Ishikawa (cell line): ENCODE data around the gene DMAC1.

Experiments
- CEBPB ChIP-seq: IDR thresholded peaks from 2 replicates; pipeline ENCODE4 v1.6.1; 2012
- CREB1 ChIP-seq: IDR thresholded peaks from 2 replicates; pipeline ENCODE4 v1.6.1; 2012; ENCODE audit warnings: low read depth
- EGR1 ChIP-seq: IDR thresholded peaks from 2 replicates; pipeline ENCODE4 v1.6.1; 2012
- EP300 ChIP-seq: IDR thresholded peaks from 2 replicates; pipeline ENCODE4 v1.6.1; 2012; ENCODE audit warnings: borderline replicate concordance
- FOXM1 ChIP-seq: IDR thresholded peaks from 2 replicates; pipeline ENCODE4 v1.6.1; 2012; ENCODE audit warnings: low read depth, borderline replicate concordance
- MAX ChIP-seq: IDR thresholded peaks from 2 replicates; pipeline ENCODE4 v1.6.1; 2012
- NFIC ChIP-seq: IDR thresholded peaks from 2 replicates; pipeline ENCODE4 v1.6.1; 2012
- RAD21 ChIP-seq: IDR thresholded peaks from 2 replicates; pipeline ENCODE4 v1.6.1; 2012; ENCODE audit warnings: low read depth
- REST ChIP-seq: IDR thresholded peaks from 2 replicates; pipeline ENCODE4 v1.6.1; 2012; ENCODE audit warnings: low read depth, mild to moderate bottlenecking
- TAF1 ChIP-seq: IDR thresholded peaks from 2 replicates; pipeline ENCODE4 v1.6.1; 2012; ENCODE audit warnings: low read depth, mild to moderate bottlenecking
- TCF12 ChIP-seq: IDR thresholded peaks from 2 replicates; pipeline ENCODE4 v1.6.1; 2012; ENCODE audit warnings: low read depth
- TEAD4 ChIP-seq: IDR thresholded peaks from 2 replicates; pipeline ENCODE4 v1.6.1; 2012
- USF1 ChIP-seq: IDR thresholded peaks from 2 replicates; pipeline ENCODE4 v1.6.1; 2012
- YY1 ChIP-seq: IDR thresholded peaks from 2 replicates; pipeline ENCODE4 v1.6.1; 2012; ENCODE audit warnings: low read depth
- ZBTB7A ChIP-seq: IDR thresholded peaks from 2 replicates; pipeline ENCODE4 v1.6.1; 2012; ENCODE audit warnings: low read depth

Gene DMAC1

GRCh38 chr9:7790022-7790818 is 9.4 kb downstream of the DMAC1 start:
- TF ChIP-seq MAX (no peak), YY1 (no peak), EGR1 (no peak), CREB1 (no peak), ZBTB7A (no peak), TAF1 (no peak), TCF12 (no peak), RAD21 (no peak), TEAD4 (no peak), CEBPB (no peak), NFIC (no peak), USF1 (no peak), FOXM1 (no peak), REST (no peak), EP300 (no peak)

- TF ChIP-seq USF1 = no peak
- no peak for TF ChIP-seq RAD21
- TF ChIP-seq CREB1 = no peak
- TF ChIP-seq TCF12 = no peak
- TF ChIP-seq MAX = no peak
- no peak for TF ChIP-seq EP300
- TF ChIP-seq YY1 = no peak
- TF ChIP-seq EGR1 = no peak
- no peak for TF ChIP-seq TEAD4
- no peak for TF ChIP-seq NFIC
- TF ChIP-seq CEBPB = no peak
- TF ChIP-seq TAF1 = no peak
These were observed 10.8 kb downstream of the DMAC1 start for GRCh38 chr9:7788772-7789171.

- TF ChIP-seq TEAD4 (no peak), TAF1 (no peak), CREB1 (no peak), EGR1 (no peak), RAD21 (no peak), ZBTB7A (no peak), MAX (no peak), EP300 (no peak), CEBPB (no peak), NFIC (no peak), REST (no peak), FOXM1 (no peak), YY1 (no peak), USF1 (no peak), TCF12 (no peak)
These were observed 13.8 kb downstream of the DMAC1 start for GRCh38 chr9:7785813-7786212.

GRCh38 chr9:7784472-7784871 is 15.1 kb downstream of the DMAC1 start:
- TF ChIP-seq CEBPB (no peak), TCF12 (no peak), YY1 (no peak), TAF1 (no peak), MAX (no peak), FOXM1 (no peak), REST (no peak), ZBTB7A (no peak), TEAD4 (no peak)
